ENCODE results near the gene RAMACL.
"Not testable (repeated sequence)": the region's sequence is repeated elsewhere in the genome, so short reads cannot be mapped to it uniquely, and the experiment has no call there.

The RAMACL gene

DNA sequence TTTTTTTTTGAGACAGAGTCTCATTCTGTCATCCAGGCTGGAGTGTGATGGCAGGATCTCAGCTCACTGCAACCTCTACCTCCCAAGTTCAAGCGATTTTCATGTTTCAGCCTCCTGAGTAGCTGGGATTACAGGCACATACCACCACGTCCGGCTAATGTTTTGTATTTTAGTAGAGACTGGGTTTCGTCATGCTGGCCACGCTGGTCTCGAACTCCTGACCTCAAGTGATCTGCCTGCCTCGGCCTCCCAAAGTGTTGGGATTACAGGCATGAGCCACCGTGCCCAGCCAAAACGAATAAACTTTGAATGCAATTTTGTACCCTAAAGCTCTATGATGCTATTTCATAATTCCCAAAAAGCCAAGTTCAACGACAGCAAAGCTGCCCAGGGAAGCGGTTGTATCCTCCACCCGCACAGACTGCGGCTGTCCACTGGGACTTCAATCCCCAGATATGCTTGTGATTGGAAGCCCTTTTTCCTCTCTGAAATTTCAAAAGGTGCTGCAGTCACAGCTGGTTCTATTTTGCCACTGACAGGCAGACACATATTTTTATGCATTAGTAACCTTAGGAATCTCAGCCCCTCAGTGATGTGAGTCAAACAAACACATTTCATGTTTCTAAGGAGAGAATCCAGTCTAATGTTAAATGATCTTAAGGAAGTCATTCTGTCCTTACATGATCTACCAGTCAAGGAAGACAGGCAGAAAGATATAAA lies 8.7 kb upstream of the RAMACL start:
- no peak for DNase-seq

DNA sequence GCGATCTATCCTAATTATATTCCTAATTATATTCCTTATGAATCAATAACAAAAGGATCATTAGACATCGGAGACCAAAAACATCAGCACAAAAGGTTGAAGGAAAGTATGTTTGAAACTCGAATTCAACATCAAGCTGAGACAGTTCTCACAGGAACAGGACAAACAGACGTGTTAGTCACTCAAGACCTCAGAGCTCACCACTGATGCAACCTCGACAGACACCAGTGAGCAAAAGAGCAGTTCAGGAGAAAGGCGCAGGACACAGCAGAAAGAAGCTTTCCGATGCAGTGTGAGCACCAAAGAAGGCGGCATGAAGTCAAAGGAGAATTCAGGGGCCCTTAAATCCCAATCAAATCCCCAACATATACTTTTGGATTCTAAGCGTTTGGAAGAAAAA lies 6.3 kb upstream of the RAMACL start:
- DNase-seq = no peak

DNA sequence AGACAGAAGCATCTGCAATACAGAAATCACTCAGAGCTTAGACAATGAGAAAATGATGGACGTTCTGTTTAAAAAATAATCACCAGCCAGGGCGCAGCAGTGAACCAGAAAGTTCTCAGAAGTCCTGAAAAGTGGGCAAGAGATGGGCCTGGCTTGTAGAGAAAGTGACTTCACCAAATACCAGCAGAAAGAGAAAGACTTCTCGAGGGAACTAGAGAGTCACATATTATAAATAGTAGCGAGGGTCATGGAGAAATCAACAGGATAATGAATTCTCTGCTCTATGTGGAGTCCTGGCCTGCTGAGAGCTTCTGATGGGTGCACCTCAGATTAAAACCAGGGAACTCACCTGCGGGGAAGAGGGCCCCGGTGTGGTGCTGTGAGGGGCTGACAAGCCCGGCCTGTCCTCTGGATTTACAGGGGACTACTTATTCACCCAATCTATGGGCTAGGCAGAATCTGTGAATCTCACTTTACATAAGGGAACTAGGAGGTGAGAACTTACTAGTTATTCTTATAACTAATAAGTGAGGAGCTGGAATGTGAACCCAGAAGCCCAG lies 5.6 kb upstream of the RAMACL start:
- no peak for DNase-seq

DNA sequence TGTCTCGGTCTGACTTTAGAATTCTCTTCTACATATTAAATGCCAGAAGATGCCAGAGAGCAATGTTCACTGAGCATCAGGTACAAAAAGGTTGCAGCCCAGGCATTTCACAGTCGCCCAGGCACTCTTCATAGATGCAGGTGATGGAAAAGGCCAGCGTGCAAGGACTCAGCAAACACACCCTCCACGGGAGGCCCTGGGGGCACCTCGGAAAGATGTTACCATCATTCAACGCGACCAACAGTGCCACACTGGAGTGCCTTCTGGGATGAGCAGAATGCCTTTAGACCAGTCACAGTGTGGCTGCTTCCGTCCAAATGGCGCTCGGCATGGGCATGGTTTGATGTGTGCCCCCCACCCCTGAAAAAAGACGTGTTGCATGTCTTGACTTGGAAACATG lies 4.5 kb upstream of the RAMACL start:
- no peak for DNase-seq

DNA sequence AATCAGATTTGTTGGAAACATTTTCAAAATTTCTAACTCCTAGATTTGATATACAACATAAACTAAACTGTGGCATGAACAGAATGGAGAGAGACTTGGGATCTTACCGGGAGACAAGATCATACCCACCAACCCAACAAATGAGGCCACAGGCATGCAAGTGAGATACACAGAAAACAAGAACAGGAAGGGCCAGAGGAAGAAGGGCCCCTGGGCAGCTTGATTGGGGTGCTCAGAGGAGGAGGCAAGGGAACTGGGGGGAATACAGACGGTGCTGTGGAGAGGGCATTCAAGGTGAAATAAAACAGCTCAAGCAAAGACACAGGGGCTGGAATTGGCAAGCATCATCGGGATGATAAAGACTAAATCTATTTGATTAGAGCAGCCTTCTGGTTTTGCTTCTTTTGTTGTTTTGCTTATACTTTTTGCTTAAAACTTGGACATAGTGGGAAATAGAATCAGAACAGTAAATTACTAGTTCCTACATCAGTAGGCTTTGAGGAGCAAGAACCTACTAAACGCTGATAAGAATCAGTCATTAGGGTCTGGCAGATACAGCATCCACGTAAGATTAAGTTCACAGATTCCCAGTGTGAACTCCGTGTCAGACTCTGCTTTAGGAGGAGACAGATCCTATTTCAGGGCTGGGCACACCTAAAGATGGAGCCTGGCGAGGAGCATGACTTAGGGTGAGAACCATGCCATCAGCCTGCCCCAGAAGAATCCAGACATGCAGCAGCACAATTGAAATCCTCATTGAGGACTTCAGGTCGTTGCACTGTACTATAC lies 3.5 kb upstream of the RAMACL start:
- DNase-seq = no peak

DNA sequence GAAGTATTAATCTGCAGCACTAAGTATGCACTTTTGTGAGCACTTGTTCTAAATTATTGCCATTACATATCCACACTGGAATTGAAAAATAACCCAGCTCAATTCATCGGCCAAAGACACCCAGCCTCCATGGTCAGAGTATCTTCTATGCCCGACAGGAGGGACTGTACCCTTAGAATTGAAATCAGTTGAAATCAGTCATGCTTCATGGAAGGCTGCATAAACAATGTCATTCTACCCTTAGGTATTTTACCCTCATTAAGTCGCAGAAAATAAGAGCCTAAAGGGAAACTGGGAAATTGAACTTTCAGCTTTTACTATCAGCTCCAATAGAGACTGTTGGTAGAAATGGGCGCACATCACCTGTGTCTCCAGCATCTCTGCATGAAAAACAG lies 2.9 kb upstream of the RAMACL start:
- no peak for DNase-seq

DNA sequence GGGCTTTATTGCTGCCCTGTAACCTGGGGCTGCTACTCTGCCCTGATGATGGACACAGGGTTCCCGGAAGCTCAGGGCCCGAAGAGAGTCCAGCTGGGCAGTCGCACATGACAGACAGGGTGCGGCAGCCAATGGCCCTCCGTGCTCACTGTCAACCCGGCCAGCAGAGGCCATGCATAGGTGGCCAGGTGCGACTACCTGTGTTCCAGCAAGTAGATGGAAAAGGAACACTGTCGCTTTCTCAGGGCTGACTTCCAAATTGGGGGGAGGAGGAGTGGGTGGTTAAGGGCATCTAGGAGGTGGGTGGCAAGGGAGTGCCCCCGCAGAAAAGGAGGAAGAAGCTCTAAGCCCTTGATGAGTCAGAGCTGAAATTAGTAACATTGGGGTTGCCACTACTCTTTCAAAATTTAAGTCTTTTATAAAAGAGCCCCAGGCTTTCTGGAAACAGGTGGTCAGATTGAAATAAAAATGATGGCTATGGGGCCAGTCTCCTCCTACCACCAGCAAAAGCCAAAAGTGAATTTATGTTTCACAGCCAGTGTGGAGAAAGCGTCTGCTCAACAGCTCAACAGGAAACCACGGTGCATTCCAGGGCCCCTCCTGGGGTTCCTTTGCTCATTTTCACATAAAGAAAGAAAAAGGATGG lies 2.3 kb upstream of the RAMACL start:
- no peak for DNase-seq

DNA sequence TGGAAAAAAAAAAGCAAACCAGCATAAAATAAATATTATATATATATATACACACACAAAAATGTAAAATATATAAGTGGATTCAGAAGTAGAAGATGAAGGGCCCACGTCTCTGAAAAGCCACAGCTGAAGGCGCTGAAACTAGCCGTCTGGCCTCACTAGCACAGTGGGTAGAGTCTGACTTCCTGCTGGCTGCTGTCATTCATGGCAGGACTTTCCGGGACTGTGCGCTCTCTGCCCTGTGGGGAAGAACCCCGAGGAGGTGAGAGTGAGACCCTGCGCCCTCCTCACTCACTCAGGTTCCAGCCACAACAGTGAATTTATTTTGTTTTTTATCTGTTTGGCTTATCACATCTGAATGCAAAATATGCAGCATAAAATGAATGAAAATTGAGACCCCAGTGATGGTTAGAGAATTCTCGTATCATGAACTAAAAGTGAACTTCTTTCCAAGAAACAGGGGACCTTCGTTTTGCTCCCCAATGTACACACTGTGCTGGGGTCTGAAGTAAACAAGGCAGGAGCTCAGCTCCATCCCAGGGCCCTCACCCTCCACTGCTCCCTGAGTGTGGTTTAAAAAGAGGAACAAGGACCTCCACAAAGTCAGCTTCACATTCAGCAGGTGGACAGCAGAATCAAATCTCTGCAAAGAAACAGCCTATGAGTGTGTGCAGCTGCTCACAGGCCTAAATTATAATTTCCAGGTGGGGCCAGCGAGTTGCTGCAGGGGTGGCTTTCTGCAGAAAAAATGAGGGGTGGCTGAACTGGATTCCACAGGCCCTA lies 1.3 kb upstream of the RAMACL start:
- DNase-seq = no peak

DNA sequence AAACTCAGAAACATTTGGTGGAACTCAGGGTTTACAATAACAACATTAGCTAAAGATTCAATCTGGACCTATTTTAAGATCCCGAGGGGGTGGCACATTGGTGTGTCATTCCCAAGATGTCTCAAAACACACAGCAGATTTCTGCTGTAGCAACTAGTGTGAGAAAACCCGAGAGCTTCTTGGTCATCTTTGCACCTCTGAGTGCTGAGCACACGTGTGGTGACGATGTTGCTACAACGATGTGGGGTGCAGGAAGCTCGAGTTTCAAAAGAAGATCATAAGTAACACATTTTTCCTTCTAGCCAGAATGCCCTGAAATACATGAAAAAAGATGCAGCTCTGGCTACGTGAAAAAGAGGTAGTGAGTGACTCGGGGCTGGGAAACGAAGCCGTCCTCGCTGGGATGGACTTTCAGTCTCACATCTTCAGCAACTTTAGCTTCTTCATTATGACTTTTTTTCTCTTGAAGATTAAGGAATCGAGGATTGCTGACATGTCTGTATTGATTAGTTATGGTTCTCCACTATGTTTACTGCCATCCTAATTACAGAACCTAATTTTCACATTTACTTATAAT lies 1.5 kb downstream of the RAMACL start:
- no peak for DNase-seq

DNA sequence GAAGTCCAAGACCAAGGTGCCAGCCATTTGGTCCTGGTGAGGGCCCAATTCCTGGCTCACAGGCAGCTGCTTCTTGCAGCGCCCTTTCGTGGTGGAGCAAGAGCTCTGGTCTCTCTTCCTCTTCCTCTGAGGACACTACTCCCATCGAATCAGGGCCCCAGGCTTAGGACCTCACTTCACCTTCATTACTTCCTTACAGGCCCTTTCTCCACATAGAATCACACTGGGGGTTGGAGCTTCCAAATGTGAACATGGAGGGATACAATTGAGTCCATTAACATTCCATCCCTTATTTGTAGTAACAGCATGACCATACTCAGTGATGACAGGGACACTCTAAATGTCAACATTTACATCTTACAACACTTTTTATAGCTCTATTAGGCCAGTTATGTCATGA lies 2.3 kb downstream of the RAMACL start:
- no peak for DNase-seq

DNA sequence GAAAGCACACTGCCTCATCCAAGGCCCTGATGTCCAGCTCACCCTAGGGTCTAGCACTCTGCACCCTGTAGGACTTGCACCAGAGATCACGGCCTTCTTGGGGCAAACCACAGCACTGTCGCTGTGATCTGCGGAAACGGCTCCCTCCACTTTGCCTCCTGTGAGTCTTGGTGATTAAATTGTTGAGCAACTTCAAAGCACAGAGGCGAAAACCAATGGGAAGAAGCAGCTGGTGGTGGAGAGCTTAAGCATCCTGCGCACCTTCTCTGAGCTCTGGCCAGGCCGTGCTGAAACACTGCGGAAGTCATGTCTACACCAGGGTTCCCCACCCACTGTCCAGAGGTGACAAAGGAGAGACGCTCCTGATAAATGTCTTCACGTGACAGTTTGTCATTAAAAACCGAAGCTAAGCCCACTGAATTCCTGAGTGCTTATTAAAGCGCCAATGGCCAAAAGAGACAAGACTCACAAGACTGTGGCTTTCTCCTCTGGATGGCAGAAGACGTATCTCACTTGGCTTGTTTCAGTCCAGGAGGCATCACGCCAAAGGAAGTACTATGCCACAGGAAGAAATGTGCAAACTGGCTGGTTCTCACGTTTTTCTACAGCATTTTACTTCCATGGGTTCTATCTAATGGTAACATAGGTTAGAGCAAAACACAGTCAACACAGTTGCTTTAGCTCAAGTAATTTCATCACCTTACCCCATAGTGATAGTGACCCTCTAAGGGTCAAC lies 3.1 kb downstream of the RAMACL start:
- DNase-seq = no peak

DNA sequence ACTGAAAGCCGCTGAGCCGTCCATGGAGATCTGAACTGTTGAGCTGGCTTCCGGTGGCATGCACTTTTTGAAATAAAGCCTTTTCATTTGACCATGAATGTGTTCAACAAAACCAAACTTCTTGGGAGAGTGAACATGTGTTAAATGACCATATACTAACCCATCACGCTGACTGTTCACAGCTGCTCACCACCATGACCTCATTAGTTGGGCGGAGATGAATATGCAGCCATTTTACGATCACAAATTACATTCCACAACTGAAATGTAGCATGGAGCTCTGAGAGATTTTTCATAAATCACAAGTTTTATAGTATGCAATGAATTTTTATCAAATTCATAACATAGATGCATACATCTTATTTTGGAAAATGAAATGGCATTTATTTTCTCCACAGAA lies 4.2 kb downstream of the RAMACL start:
- DNase-seq = no peak

DNA sequence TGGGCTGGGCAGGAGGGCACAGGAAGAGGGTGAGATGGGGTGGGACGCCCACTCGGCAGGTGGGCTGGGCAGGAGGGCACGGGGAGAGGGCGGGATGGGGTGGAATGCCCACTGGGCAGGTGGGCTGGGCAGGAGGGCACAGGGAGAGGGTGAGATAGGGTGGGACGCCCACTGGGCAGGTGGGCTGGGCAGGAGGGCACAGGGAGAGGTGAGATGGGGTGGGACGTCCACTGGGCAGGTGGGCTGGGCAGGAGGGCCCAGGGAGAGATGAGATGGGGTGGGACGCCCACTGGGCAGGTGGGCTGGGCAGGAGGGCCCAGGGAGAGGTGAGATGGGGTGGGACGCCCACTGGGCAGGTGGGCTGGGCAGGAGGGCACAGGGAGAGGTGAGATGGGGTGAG lies 4.7 kb downstream of the RAMACL start:
- not testable (repeated sequence) for DNase-seq

DNA sequence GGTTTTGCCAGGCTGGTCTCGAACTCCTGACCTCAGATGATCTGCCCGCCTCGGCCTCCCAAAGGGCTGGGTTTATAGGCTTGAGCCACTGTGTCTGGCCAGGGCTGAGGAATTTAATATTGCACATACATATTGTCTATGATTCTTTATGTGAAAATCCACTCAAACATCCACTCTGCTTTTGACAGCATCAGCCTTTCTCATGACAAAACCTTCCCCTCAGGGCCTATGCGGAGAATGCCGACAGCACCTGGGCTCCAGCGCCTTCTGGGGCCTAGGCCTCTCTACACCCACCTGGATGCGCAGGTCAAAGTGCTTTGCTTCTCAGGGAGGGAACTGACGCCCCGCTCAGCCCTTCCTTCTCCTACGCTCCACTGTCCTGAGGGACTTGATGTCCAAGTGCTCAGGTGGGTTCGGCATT lies 5.4 kb downstream of the RAMACL start:
- DNase-seq = no peak

DNA sequence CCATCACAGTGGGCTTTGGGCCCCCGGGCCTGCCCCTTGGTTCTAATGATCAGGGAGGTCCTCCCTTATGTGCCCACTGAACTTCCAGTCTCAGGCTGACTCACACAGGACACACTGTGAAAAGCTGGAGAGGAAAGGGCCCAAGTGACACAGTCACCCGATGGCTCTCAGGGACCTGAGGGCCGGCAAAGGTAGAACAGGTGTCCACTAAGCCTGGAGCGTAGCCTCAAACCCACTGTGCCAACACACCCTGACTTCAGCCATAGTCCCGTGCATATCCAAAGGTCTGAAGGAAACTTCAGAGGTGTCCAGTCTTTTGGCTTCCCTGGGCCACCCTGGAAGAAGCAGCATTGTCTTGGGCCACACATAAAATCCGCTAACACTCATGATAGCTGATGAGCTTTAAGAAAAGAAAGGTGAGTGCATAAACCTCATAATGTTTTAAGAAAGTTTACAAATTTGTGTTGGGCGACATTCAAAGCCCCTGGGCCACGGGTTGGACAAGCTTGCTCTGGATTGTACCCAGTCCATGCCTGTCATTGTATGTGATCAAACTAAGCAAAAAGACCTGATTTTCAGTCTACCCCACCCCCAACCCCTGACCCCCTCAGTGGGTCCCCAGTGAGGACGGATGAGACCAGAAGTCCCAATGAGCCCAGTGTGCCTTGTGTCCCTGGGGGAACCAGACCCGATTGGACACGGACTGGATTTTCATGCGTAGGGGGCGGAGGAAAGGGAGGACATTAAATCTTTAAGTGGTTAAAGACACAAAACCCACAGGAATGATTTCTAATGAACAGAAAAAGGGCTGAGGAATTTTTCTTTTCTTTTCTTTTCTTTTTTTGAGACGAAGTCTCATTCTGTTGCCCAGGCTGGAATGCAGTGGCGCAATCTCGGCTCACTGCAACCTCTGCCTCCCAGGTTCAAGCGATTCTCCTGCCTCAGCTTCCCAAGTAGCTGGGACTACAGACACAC lies 6.1 kb downstream of the RAMACL start:
- no peak for DNase-seq

DNA sequence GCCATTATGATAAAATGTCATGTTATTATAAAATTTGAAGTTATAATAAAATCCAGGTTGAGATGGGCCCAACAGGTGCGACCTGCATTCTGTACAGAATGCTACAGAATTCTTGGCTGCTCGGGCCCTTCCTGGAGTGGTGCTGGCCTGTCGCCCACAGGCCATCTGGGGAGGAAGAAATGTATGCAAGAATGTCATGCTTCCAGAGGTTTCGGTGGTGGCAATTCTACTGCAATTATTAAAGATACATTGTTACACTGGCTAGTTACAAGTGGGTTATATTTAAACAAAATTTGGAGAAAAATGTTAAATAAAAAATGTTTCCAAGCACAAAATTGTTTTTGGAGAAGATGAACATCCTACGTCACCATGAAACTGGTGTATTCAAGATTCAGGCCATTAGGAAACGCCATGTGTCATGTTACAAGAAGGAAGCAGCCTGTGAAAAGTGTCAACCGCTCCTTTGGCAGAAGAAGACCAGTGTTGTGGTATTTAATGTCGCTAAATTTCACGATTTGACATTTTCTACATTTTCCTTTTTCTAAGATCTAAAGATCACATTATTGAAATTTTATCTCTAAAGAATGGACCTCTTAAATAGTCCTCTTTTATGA lies 7.1 kb downstream of the RAMACL start:
- DNase-seq = no peak

DNA sequence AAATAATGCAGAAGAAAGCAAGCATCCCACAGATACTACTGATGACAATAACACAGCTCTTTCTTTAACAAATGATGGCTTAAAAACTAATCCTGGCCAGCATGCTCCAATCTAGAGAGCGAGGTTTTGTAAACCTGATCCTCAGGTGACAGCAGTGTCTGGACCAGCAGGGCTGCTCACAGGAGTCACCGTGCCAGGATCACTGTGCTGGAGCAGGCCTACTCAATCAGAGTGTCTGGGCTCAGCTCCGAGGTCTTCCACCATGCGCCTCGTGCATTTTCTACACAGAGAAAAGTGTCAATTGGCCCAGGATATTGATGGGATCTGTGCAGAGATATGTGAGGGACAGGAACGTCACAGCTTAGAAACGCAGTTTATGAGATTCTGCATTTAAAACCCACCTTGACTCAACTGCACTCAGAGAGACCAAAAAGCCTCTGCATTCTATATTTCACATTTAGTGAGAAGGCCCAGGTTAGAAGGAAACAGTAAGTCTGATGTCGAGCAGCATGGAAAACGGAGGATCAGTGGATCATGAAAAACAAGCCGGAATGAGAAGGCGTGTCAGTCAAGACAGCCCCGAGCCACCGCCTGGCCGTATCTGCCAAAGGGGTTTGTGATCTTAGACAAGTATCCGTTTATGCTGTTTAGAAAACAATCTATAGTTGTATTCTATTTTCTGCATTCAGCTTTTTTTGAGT lies 7.8 kb downstream of the RAMACL start:
- DNase-seq = no peak

DNA sequence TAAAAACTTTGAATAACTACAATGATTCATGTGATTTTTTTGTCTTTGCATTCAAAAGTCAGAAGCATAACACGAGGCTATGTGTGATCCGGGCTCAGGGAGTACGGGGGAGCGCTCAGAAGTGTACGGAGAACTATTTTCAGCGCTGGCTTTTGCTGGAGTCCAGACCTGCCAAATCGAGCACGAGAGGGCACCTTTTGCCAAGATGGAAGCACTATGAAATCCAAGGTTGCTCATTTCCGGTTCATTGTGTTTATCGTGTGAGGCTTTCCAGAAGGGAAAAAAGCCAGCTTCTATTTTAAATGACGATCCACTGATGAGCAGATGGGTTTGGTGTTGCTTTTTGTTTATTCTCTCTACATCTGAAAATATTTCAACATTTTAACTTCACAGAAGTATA lies 11.3 kb downstream of the RAMACL start:
- no peak for DNase-seq

DNA sequence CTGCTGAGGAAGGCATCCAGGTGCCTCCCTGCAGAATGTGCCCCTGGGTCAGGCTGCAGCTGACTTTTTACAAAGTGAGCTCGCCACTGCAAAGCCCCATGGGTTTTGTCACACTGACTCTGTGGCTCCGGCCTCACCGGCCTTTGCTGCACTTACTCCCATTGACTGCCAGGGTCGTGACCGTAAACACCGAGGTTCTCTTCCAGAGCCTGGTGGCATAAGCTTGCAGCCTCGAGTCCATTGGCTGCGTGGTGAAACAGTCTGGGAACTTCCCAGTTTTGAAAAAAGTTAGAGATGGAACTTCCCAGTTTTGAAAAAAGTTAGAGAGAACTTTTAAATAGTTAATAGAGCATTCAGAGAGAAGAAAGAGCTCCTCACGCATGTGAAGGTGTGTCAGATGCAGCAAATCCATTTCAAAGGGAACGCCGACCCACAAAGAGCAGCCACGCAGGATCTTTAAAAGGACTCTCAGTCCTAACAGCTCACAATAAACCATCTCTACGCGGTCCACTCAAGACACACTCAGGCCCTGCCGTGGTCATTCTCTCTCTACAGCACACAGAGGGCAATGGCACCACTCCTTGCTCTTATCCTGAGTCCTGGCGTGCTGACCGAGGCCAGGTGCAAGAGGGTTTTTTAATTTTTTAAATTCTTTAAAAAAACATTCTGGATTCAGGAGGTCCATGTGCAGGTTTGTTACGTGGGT lies 12.8 kb downstream of the RAMACL start:
- no peak for DNase-seq

Data from NCI-H2081 treated with DMSO at 0.1 percent for 48 hours (cell line).